Calu3 (cell line): ENCODE data around the gene PEF1. TPM values are rescaled to one million over a fixed set of nuclear protein-coding genes. Genes with fewer than 3 reads are reported as not detected.

ENCODE experiments used
- BruUV-seq: library from RNA; stranded (reverse); fragments of 400-500 nt; replicated peaks from 2 replicates; lab custom pipeline; 2021; lab: Mats Ljungman, UMichigan
- CTCF ChIA-PET: fragments of 300-600 bp; sonication (Branson Sonifier 250); formaldehyde crosslinking; loops from one replicate; lab custom pipeline; 2022; ENCODE audit warnings: antibody characterized with exemption; lab: Charles Lee
- DNase-seq: peaks from one replicate; pipeline ENCODE4 v3.0.0; 2022
- H3K27ac Mint-ChIP-seq: one replicate; pipeline ENCODE4 v1.8.0; 2022; ENCODE audit warnings: mixed read lengths; ENCODE audit not compliant: unreplicated experiment
- H3K27me3 Mint-ChIP-seq: one replicate; pipeline ENCODE4 v1.8.0; 2022; ENCODE audit warnings: mixed read lengths; ENCODE audit not compliant: unreplicated experiment
- H3K36me3 Mint-ChIP-seq: one replicate; pipeline ENCODE4 v1.8.0; 2022; ENCODE audit warnings: mild to moderate bottlenecking, moderate library complexity, mixed read lengths; ENCODE audit not compliant: insufficient read depth, unreplicated experiment
- H3K4me1 Mint-ChIP-seq: one replicate; pipeline ENCODE4 v1.8.0; 2022; ENCODE audit warnings: mild to moderate bottlenecking, low read depth, mixed read lengths; ENCODE audit not compliant: unreplicated experiment
- H3K4me3 Mint-ChIP-seq: one replicate; pipeline ENCODE4 v1.8.0; 2022; ENCODE audit warnings: mild to moderate bottlenecking, low read depth, moderate library complexity, mixed read lengths; ENCODE audit not compliant: unreplicated experiment
- H3K9me3 Mint-ChIP-seq: one replicate; pipeline ENCODE4 v1.8.0; 2022; ENCODE audit warnings: low read depth, mixed read lengths; ENCODE audit not compliant: unreplicated experiment
- intact Hi-C: fragments of 100-400 bp; cut with micrococcal nuclease; formaldehyde crosslinking; loops from one replicate; pipeline ENCODE4 v1.10.0; 2022; ENCODE audit not compliant: unreplicated experiment
- total RNA-seq: library from RNA; stranded (reverse); gene quantifications from 2 replicates; pipeline ENCODE4 v1.2.3, GENCODE V29; 2022
- TF ChIP-seq, protein P1 (sequence below): fragments of 200-600 bp; IDR thresholded peaks from one replicate; pipeline ENCODE4 v1.8.0; 2022; ENCODE audit warnings: antibody characterized with exemption; ENCODE audit not compliant: unreplicated experiment

PEF1 gene
- total RNA-seq, 1 experiment from 2014 or later, result 61.5 TPM

DNA sequence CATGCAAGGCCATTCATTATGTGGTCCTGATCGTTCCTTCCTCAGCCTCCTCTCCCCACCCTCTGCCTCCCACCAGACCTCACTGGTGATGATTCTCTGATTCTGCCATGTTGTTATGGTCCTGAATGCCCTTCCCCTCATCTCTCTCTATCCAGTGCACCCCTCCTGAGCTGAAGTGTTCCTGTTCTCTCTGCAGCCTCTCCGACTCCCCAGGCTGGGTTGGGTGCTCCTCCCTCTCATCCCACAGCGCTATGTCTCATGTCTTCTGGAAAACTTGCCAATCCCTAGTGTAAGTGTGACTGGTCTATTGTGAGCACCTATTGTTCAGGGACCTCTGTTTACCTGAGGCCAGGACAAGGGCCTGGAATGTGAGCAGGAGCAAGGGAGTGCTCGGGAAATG, 11.1 kb upstream of the PEF1 start:
- CTCF ChIA-PET, result no interaction called here
- no TSS peak for BruUV-seq
- intact Hi-C loops, result no loop called here
- peaks cover 7% of the 10 kb centered on the region for H3K36me3 Mint-ChIP-seq
- H3K4me3 Mint-ChIP-seq, result no peak overlapping the region
- H3K9me3 Mint-ChIP-seq, result no peaks in the 10 kb centered on the region
- no peaks in the 10 kb centered on the region for H3K4me1 Mint-ChIP-seq
- TF ChIP-seq, protein P1, sequence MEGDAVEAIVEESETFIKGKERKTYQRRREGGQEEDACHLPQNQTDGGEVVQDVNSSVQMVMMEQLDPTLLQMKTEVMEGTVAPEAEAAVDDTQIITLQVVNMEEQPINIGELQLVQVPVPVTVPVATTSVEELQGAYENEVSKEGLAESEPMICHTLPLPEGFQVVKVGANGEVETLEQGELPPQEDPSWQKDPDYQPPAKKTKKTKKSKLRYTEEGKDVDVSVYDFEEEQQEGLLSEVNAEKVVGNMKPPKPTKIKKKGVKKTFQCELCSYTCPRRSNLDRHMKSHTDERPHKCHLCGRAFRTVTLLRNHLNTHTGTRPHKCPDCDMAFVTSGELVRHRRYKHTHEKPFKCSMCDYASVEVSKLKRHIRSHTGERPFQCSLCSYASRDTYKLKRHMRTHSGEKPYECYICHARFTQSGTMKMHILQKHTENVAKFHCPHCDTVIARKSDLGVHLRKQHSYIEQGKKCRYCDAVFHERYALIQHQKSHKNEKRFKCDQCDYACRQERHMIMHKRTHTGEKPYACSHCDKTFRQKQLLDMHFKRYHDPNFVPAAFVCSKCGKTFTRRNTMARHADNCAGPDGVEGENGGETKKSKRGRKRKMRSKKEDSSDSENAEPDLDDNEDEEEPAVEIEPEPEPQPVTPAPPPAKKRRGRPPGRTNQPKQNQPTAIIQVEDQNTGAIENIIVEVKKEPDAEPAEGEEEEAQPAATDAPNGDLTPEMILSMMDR, result no peak
- no peak overlapping the region for H3K27ac Mint-ChIP-seq
- peaks cover 65% of the 10 kb centered on the region for H3K27me3 Mint-ChIP-seq
- no peak for DNase-seq

GRCh38 chr1:31655104-31655503, 10.4 kb upstream of the PEF1 start:
- no peak for DNase-seq
- peaks cover 65% of the 10 kb centered on the region for H3K27me3 Mint-ChIP-seq
- no peak overlapping the region for H3K27ac Mint-ChIP-seq
- no peak overlapping the region for H3K4me3 Mint-ChIP-seq
- peaks cover 7% of the 10 kb centered on the region for H3K36me3 Mint-ChIP-seq
- TF ChIP-seq, protein P1, result no peak
- H3K9me3 Mint-ChIP-seq, result no peaks in the 10 kb centered on the region
- CTCF ChIA-PET, result interaction anchor here (0.7 kb wide), 2 partner anchors 8 to 22 kb away, joined by 3 to 10 read pairs; no protein-coding TSS in a partner anchor
- BruUV-seq, result no TSS peak
- intact Hi-C loops, result no loop called here
- no peaks in the 10 kb centered on the region for H3K4me1 Mint-ChIP-seq

GRCh38 chr1:31654474-31654776, 9.7 kb upstream of the PEF1 start:
- peaks cover 7% of the 10 kb centered on the region for H3K36me3 Mint-ChIP-seq
- TF ChIP-seq, protein P1, result no peak
- no TSS peak for BruUV-seq
- CTCF ChIA-PET, result no interaction called here
- no peak for DNase-seq
- no peaks in the 10 kb centered on the region for H3K9me3 Mint-ChIP-seq
- H3K4me3 Mint-ChIP-seq, result no peak overlapping the region
- H3K27ac Mint-ChIP-seq, result no peak overlapping the region
- no peaks in the 10 kb centered on the region for H3K4me1 Mint-ChIP-seq
- intact Hi-C loops, result no loop called here
- H3K27me3 Mint-ChIP-seq, result peaks cover 66% of the 10 kb centered on the region

- no TSS peak for BruUV-seq
- H3K36me3 Mint-ChIP-seq, result peaks cover 7% of the 10 kb centered on the region
- H3K27me3 Mint-ChIP-seq, result peaks cover 68% of the 10 kb centered on the region
- no peak overlapping the region for H3K4me3 Mint-ChIP-seq
- no peak overlapping the region for H3K27ac Mint-ChIP-seq
- TF ChIP-seq, protein P1, result no peak
- CTCF ChIA-PET, result no interaction called here
- no peak for DNase-seq
- intact Hi-C loops, result no loop called here
- no peaks in the 10 kb centered on the region for H3K9me3 Mint-ChIP-seq
- H3K4me1 Mint-ChIP-seq, result no peaks in the 10 kb centered on the region
Measured at GRCh38 chr1:31653717-31654473, 9.2 kb upstream of the PEF1 start.
